Astrocyte of the cerebellum (primary cell): Measurements from ENCODE around the gene HMG20B.

ENCODE experiments used
- DNase-seq: peaks from one replicate; pipeline ENCODE4 v3.0.0-alpha.2; 2011; ENCODE audit warnings: low read depth
- H3K4me3 ChIP-seq: 2 replicates; pipeline ENCODE4 v1.5.1; 2011; ENCODE audit warnings: mild to moderate bottlenecking, low read depth, low read length, moderate library complexity
- CTCF ChIP-seq: IDR thresholded peaks from 2 replicates; pipeline ENCODE4 v1.5.1; 2012; ENCODE audit warnings: low read length, low read depth, moderate library complexity, mild to moderate bottlenecking; ENCODE audit errors: missing control alignments
- in situ Hi-C: cut with HindIII; loops from 2 replicates; pipeline ENCODE4 v1.10.0; 2017; ENCODE audit warnings: low sequenced_read_pairs

Gene HMG20B

GRCh38 chr19:3543150-3544057 is 29.3 kb upstream of the HMG20B start:
- DNase-seq, result no peak
- no peak overlapping the region for H3K4me3 ChIP-seq
- no peak for TF ChIP-seq CTCF
- in situ Hi-C loops, result no loop called here

DNA sequence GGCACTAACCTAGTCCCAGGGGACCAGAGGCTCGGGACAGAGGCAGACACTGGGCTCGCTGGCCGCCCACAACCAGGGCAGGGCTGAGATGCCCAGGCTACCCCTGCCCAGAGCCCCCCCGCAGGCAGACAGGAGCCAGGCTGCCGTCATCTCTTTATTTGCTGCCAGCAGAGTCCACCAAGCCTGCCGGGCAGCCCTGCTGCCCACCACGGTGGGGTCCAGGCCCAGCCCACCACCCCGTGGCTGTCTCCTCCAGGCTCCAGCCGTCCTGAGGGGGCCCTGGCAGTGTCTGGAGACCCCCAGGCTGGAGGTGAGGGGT is 28.7 kb upstream of the HMG20B start:
- no peak for DNase-seq
- in situ Hi-C loops, result no loop called here
- no peak overlapping the region for H3K4me3 ChIP-seq
- no peak for TF ChIP-seq CTCF

- peak; percentile 94 for TF ChIP-seq CTCF
- no peak overlapping the region for H3K4me3 ChIP-seq
- in situ Hi-C loops, result no loop called here
- DNase-seq, result no peak
Observed at GRCh38 chr19:3544742-3545668, 27.7 kb upstream of the HMG20B start.

GRCh38 chr19:3545669-3546034 is 27.1 kb upstream of the HMG20B start:
- no peak overlapping the region for H3K4me3 ChIP-seq
- no peak for TF ChIP-seq CTCF
- in situ Hi-C loops, result no loop called here
- DNase-seq, result no peak

GRCh38 chr19:3546119-3546518 is 26.6 kb upstream of the HMG20B start:
- no peak overlapping the region for H3K4me3 ChIP-seq
- no peak for DNase-seq
- TF ChIP-seq CTCF, result no peak
- in situ Hi-C loops, result no loop called here

GRCh38 chr19:3547301-3547731 is 25.4 kb upstream of the HMG20B start:
- TF ChIP-seq CTCF, result peak; percentile 55
- no peak for DNase-seq
- in situ Hi-C loops, result no loop called here
- no peak overlapping the region for H3K4me3 ChIP-seq
